Activated naive CD4-positive, alpha-beta T cell treated with anti-CD3 and anti-CD28 coated beads for 36 hours (primary cell): ENCODE results near the gene SMOC2. TPM values are rescaled to one million over a fixed set of nuclear protein-coding genes. Genes with fewer than 3 reads are reported as not detected.

Source experiments
- CTCF ChIA-PET: fragments of 350-600 bp; sonication (Branson Sonifier 250); formaldehyde crosslinking; loops from one replicate; lab custom pipeline; 2021; ENCODE audit warnings: antibody characterized with exemption; lab: Charles Lee
- DNase-seq: peaks from one replicate; pipeline ENCODE4 v3.0.0-alpha.2; 2020
- H3K27ac Mint-ChIP-seq: one replicate; pipeline ENCODE4 v1.8.0; 2021; ENCODE audit warnings: mild to moderate bottlenecking, mixed read lengths
- H3K27me3 Mint-ChIP-seq: one replicate; pipeline ENCODE4 v1.8.0; 2021; ENCODE audit warnings: low read depth, mixed read lengths
- H3K36me3 Mint-ChIP-seq: one replicate; pipeline ENCODE4 v1.8.0; 2021; ENCODE audit warnings: low read depth, mixed read lengths
- H3K4me1 Mint-ChIP-seq: one replicate; pipeline ENCODE4 v1.8.0; 2021; ENCODE audit warnings: low read depth, mixed read lengths
- H3K4me3 Mint-ChIP-seq: one replicate; pipeline ENCODE4 v1.8.0; 2021; ENCODE audit warnings: mild to moderate bottlenecking, moderate library complexity, mixed read lengths
- H3K9me3 Mint-ChIP-seq: one replicate; pipeline ENCODE4 v1.8.0; 2021; ENCODE audit warnings: mixed read lengths
- intact Hi-C: fragments of 100-400 bp; cut with micrococcal nuclease; formaldehyde crosslinking; loops from one replicate; pipeline ENCODE4 v1.15.1; 2023
- total RNA-seq, 2 experiments: library from RNA; stranded (reverse); gene quantifications; one replicate each; pipeline ENCODE4 v1.2.3, GENCODE V29; 2021

Gene SMOC2, protein sequence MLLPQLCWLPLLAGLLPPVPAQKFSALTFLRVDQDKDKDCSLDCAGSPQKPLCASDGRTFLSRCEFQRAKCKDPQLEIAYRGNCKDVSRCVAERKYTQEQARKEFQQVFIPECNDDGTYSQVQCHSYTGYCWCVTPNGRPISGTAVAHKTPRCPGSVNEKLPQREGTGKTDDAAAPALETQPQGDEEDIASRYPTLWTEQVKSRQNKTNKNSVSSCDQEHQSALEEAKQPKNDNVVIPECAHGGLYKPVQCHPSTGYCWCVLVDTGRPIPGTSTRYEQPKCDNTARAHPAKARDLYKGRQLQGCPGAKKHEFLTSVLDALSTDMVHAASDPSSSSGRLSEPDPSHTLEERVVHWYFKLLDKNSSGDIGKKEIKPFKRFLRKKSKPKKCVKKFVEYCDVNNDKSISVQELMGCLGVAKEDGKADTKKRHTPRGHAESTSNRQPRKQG
- not detected for total RNA-seq

DNA sequence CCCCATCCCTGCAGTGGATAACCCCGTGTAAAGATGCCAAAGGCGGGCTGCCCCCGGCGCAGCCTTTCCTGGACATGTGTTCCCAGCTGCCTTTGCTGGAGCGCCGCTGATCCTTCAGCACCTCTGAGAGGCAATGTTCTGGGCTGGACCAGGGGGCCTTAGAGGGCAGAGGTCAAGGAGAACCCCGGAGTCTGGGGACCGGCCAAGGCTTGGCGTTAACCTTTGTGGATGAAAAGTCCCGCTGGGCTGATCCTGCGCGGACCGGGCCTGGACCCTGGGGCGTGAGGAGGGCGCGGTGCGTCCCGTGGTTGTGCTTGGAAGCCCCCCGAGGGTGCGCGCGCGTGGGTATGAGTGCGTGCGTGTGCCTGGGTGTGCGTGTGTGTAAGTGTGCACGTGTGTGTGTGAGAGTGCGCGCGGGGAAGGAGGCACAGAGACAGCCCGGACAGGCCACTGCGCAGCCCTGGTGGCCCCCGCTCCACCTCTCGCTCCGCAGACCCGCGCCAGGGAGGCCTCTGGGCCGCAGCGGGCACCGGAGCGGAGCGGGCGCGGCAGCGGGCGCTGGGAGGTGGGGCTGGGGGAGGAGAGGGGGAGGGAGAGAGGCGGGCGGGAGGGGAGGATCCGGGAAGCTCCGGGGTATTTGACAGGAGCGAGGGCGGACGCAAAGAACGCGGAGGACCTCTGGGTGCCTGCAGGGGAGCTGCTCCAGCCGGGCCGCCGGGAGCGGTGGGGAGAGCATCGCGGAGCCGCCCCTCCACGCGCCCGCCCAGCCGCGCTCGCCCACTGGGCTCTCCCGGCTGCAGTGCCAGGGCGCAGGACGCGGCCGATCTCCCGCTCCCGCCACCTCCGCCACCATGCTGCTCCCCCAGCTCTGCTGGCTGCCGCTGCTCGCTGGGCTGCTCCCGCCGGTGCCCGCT, at the start of gene SMOC2:
Gene SMOC2 (plus strand): TSS at position 665 of the 914 bp plus-strand sequence. CDS start 187 bp downstream, at position 852.
- Mint-ChIP-seq H3K27me3 (peaks cover 59% of the 10 kb centered on the region), H3K4me3 (no peak within 1 kb of the TSS), H3K9me3 (no peaks in the 10 kb centered on the region), H3K4me1 (no peaks in the 10 kb centered on the region), H3K36me3 (no peaks in the 10 kb centered on the region), H3K27ac (no peak within 1 kb of the TSS)
- CTCF ChIA-PET = no interaction called here
- no peak for DNase-seq
- intact Hi-C loops = no loop called here

GRCh38 chr6:168393126-168393870, 47.7 kb upstream of the SMOC2 start:
- CTCF ChIA-PET = no interaction called here
- Mint-ChIP-seq H3K27me3 (peaks cover 9% of the 10 kb centered on the region), H3K9me3 (no peaks in the 10 kb centered on the region), H3K4me1 (no peaks in the 10 kb centered on the region), H3K4me3 (no peak overlapping the region), H3K36me3 (no peaks in the 10 kb centered on the region), H3K27ac (no peak overlapping the region)
- intact Hi-C loops = no loop called here
- no peak for DNase-seq

DNA sequence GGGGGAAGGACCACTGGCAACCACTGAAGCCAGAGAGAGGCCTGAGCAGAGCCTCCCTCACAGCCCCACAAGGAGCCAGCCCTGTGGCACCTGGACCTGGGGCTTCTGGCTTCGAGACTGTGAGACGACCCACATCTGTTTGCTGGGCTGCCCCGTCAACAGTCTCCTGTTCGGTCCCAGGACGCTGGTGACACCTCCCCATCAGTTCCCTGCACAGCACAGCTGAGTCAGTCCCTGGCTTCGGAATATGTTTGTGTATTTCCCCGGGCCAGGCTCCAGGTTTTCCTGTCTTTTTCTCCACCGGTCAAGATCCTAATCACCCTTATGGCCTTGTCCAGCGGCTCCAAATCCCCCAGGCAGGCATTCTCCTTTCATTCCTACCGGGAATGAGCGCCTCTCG, 46.4 kb upstream of the SMOC2 start:
- Mint-ChIP-seq H3K9me3 (no peaks in the 10 kb centered on the region), H3K27me3 (peaks cover 10% of the 10 kb centered on the region)
- intact Hi-C loops = no loop called here

GRCh38 chr6:168395983-168396382, 45.0 kb upstream of the SMOC2 start:
- Mint-ChIP-seq H3K9me3 (peaks cover 4% of the 10 kb centered on the region), H3K4me3 (no peak overlapping the region), H3K27ac (no peak overlapping the region), H3K4me1 (no peaks in the 10 kb centered on the region), H3K36me3 (no peaks in the 10 kb centered on the region), H3K27me3 (peaks cover 15% of the 10 kb centered on the region)
- no peak for DNase-seq
- CTCF ChIA-PET = no interaction called here
- intact Hi-C loops = no loop called here

More for the DNA sequence above, 46.4 kb upstream of the SMOC2 start:
- Mint-ChIP-seq H3K27ac (no peak overlapping the region), H3K4me1 (no peaks in the 10 kb centered on the region), H3K4me3 (no peak overlapping the region), H3K36me3 (no peaks in the 10 kb centered on the region)
- no peak for DNase-seq
- CTCF ChIA-PET = no interaction called here

DNA sequence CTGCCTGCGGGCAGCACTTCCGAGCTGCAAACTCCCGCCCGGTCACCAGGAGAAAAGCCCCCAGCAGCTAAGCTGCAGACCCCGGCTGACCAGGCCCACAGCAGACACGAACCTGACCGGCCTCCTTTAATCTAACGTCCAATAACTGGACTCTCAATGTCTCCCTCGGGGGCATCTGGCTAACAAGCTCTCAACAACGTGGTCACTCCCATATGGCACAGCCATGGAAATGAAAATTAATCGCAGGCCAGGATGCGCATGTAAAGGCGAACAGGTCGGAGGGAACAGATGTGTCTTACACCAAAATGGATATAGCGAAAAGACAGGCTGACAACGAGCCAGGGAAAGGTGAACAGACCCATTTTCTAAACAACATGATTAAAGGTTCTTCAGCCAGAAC, 44.4 kb upstream of the SMOC2 start:
- Mint-ChIP-seq H3K36me3 (no peaks in the 10 kb centered on the region), H3K9me3 (peaks cover 4% of the 10 kb centered on the region), H3K27ac (no peak overlapping the region), H3K4me1 (no peaks in the 10 kb centered on the region), H3K27me3 (peaks cover 15% of the 10 kb centered on the region), H3K4me3 (no peak overlapping the region)
- CTCF ChIA-PET = no interaction called here
- intact Hi-C loops = no loop called here
- no peak for DNase-seq

- Mint-ChIP-seq H3K27ac (no peak overlapping the region), H3K27me3 (peaks cover 15% of the 10 kb centered on the region), H3K4me1 (no peaks in the 10 kb centered on the region), H3K9me3 (peaks cover 4% of the 10 kb centered on the region), H3K4me3 (no peak overlapping the region), H3K36me3 (no peaks in the 10 kb centered on the region)
- intact Hi-C loops = no loop called here
- no peak for DNase-seq
- CTCF ChIA-PET = no interaction called here
Measured at GRCh38 chr6:168397012-168397411, 44.0 kb upstream of the SMOC2 start.

GRCh38 chr6:168400037-168400436, 40.9 kb upstream of the SMOC2 start:
- H3K4me1 Mint-ChIP-seq = no peaks in the 10 kb centered on the region
- no peak overlapping the region for H3K4me3 Mint-ChIP-seq
- H3K27ac Mint-ChIP-seq = no peak overlapping the region
- intact Hi-C loops = no loop called here
- peaks cover 11% of the 10 kb centered on the region for H3K27me3 Mint-ChIP-seq
- DNase-seq = no peak
- CTCF ChIA-PET = interaction anchor here (0.7 kb wide), 1 partner anchor 81 kb away, joined by 3 read pairs; no protein-coding TSS in a partner anchor
- H3K36me3 Mint-ChIP-seq = no peaks in the 10 kb centered on the region
- H3K9me3 Mint-ChIP-seq = peaks cover 4% of the 10 kb centered on the region

- no peaks in the 10 kb centered on the region for H3K36me3 Mint-ChIP-seq
- CTCF ChIA-PET = no interaction called here
- H3K4me1 Mint-ChIP-seq = no peaks in the 10 kb centered on the region
- H3K9me3 Mint-ChIP-seq = peaks cover 4% of the 10 kb centered on the region
- no peak for DNase-seq
- H3K4me3 Mint-ChIP-seq = no peak overlapping the region
- peaks cover 5% of the 10 kb centered on the region for H3K27me3 Mint-ChIP-seq
- no peak overlapping the region for H3K27ac Mint-ChIP-seq
- intact Hi-C loops = no loop called here
Measured at GRCh38 chr6:168403370-168404005, 37.5 kb upstream of the SMOC2 start.

DNA sequence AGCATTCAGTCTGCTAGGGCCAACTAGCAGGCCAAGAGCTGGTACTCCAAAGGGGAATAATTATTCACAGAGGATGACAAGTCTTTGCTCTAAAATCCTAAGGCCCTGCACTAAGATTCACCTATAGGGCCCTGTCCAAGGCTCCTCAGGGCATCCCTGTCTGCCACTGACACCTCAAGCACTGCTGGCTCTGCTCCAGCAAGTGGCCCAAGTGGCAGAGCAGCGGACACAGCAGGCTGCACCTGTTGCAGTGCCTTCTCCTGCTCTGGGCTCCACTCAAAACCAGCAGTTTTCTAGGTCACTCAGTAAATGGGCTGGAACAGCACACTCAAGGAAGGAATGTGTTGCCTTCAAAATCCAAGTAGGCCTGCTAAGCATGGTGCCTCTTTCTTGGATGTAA, 36.4 kb upstream of the SMOC2 start:
- peaks cover 5% of the 10 kb centered on the region for H3K27me3 Mint-ChIP-seq
- H3K36me3 Mint-ChIP-seq = no peaks in the 10 kb centered on the region
- no peak overlapping the region for H3K4me3 Mint-ChIP-seq
- H3K9me3 Mint-ChIP-seq = peaks cover 4% of the 10 kb centered on the region
- no peak for DNase-seq
- H3K4me1 Mint-ChIP-seq = no peaks in the 10 kb centered on the region
- H3K27ac Mint-ChIP-seq = no peak overlapping the region
- intact Hi-C loops = no loop called here
- CTCF ChIA-PET = no interaction called here

- H3K4me3 Mint-ChIP-seq = no peak overlapping the region
- no peaks in the 10 kb centered on the region for H3K36me3 Mint-ChIP-seq
- CTCF ChIA-PET = no interaction called here
- H3K27ac Mint-ChIP-seq = no peak overlapping the region
- DNase-seq = no peak
- no peaks in the 10 kb centered on the region for H3K27me3 Mint-ChIP-seq
- no peaks in the 10 kb centered on the region for H3K4me1 Mint-ChIP-seq
- intact Hi-C loops = no loop called here
- H3K9me3 Mint-ChIP-seq = no peaks in the 10 kb centered on the region
Measured at GRCh38 chr6:168407842-168408241, 33.1 kb upstream of the SMOC2 start.

DNA sequence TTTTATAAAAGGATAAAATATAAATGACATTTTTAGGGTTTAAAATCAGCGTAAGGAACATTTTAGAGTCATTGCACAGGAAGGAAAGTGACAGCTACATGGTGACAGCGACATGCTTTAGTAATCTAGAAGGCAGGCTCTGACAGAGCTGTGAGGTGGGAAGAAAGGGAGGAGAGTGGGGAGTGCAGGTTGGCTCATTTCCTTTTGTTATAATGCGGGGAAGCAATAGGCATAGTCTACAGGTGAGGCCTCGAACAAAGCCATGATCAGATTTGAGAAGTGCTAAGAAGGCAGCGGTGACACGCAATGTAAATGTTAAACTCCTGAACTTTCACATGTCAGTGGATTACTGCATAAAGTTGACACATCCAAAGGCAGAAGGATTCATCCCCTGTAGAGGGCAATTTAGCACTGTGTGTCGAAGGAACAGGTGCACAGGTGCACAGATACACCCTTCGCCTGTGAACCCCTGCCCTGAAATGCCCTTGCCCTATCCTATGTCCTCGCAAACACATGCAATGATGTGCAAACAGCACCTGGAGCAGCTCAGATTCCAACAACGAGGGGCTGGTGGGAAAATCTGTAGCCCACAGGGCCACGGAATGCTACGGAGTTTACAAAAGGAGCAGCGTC, 32.4 kb upstream of the SMOC2 start:
- no peak for DNase-seq
- Mint-ChIP-seq H3K27ac (no peak overlapping the region), H3K36me3 (no peaks in the 10 kb centered on the region), H3K9me3 (no peaks in the 10 kb centered on the region), H3K27me3 (no peaks in the 10 kb centered on the region), H3K4me1 (no peaks in the 10 kb centered on the region), H3K4me3 (no peak overlapping the region)
- intact Hi-C loops = no loop called here
- CTCF ChIA-PET = interaction anchor here (1.2 kb wide), 1 partner anchor 227 kb away, joined by 9 read pairs; no protein-coding TSS in a partner anchor
